ENCODE measurements around the gene FMNL2.
A peak's percentile ranks its signal among the peaks of the same experiment; 100 is the strongest.

Gene FMNL2

DNA sequence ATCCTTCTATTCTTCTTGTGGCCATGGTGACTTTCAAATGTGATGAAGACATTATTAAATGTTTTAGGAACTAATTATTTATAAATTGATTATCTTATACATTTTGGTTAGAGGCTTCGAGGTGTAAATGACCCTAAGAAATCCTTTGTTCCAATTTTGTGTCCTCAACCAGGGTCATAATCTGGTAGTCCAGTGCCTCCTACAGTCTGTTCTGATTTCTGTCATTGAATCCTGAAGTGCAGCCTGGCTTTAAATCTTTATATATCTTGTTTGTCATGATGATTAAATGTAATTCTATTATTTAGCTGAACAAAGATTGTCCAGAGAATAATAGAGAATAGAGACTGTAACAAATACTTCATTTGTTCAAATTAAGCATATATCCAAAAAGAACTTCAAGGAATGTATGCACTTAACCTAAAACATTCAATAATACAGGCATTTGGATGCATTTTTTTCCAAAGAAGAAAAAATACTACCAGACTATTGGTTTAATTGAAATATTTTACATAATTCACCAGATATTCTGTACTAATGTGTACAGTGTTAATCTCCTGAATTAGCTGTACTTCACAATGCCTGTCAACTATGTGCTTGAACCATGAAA is 292.5 kb downstream of the FMNL2 start:
- ChIA-PET POLR2A (no interaction called here), CTCF (interaction anchor here (1.2 kb wide), 1 partner anchor 143 kb away, joined by 3 read pairs; no protein-coding TSS in a partner anchor)
- peak; percentile 20 for DNase-seq (ENCODE audit: extremely low spot score)
- TF ChIP-seq SP1 (IDR thresholded peaks at IDR 0.05) = no peak
- TF ChIP-seq TARDBP (IDR thresholded peaks at IDR 0.05) = no peak
- no peak for TF ChIP-seq ELF4 (IDR thresholded peaks at IDR 0.05)
- no peak for TF ChIP-seq NFRKB (IDR thresholded peaks at IDR 0.05)
- TF ChIP-seq, protein P1, sequence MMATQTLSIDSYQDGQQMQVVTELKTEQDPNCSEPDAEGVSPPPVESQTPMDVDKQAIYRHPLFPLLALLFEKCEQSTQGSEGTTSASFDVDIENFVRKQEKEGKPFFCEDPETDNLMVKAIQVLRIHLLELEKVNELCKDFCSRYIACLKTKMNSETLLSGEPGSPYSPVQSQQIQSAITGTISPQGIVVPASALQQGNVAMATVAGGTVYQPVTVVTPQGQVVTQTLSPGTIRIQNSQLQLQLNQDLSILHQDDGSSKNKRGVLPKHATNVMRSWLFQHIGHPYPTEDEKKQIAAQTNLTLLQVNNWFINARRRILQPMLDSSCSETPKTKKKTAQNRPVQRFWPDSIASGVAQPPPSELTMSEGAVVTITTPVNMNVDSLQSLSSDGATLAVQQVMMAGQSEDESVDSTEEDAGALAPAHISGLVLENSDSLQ (IDR thresholded peaks at IDR 0.05) = no peak
- no peak for TF ChIP-seq FOXA1 (IDR thresholded peaks at IDR 0.05)
- no peak for TF ChIP-seq FOXM1 (IDR thresholded peaks at IDR 0.05; ENCODE audit: borderline replicate concordance)
- no peak for TF ChIP-seq BHLHE40 (IDR thresholded peaks at IDR 0.05; ENCODE audit: borderline replicate concordance)
- no peak for TF ChIP-seq FOXK2 (IDR thresholded peaks at IDR 0.05)

DNA sequence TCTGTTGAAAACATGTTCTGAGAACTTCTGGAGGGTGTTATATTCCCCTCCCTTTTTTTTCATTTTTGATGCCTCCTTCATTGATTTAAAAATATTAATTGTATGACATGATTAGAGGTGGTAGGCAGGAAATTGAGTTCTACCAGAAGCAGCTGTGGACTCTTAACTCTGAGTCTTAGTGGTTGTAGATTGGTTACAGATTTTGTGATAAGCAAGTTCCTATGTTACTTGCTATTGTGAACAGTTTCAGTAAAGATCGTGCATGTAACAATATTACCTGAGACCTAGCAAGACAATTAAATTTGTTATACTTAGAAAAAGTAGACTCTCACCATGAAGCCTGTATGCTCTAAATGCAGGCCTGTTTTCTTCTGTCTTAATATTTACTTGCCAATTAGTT is 294.2 kb downstream of the FMNL2 start:
- ChIA-PET POLR2A (no interaction called here), CTCF (no interaction called here)
- DNase-seq (ENCODE audit: extremely low spot score) = no peak
- TF ChIP-seq FOXM1 (IDR thresholded peaks at IDR 0.05; ENCODE audit: borderline replicate concordance) (no peak), SP1 (IDR thresholded peaks at IDR 0.05) (no peak), FOXA1 (IDR thresholded peaks at IDR 0.05) (no peak), CTBP1 (IDR thresholded peaks at IDR 0.05; ENCODE audit: borderline replicate concordance) (no peak), FOXK2 (IDR thresholded peaks at IDR 0.05) (no peak), ZNF384 (IDR thresholded peaks at IDR 0.05) (no peak), NFRKB (IDR thresholded peaks at IDR 0.05) (no peak), LEF1 (IDR thresholded peaks at IDR 0.05; ENCODE audit: borderline replicate concordance) (no peak), SUZ12 (IDR thresholded peaks at IDR 0.05) (no peak), L3MBTL2 (conservative IDR thresholded peaks at IDR 0.05) (no peak), HDGF (IDR thresholded peaks at IDR 0.05; ENCODE audit: borderline replicate concordance) (no peak), TARDBP (IDR thresholded peaks at IDR 0.05) (no peak), ARNT (IDR thresholded peaks at IDR 0.05) (no peak), BHLHE40 (IDR thresholded peaks at IDR 0.05; ENCODE audit: borderline replicate concordance) (no peak)
- TF ChIP-seq, protein P1 (IDR thresholded peaks at IDR 0.05) = no peak

DNA sequence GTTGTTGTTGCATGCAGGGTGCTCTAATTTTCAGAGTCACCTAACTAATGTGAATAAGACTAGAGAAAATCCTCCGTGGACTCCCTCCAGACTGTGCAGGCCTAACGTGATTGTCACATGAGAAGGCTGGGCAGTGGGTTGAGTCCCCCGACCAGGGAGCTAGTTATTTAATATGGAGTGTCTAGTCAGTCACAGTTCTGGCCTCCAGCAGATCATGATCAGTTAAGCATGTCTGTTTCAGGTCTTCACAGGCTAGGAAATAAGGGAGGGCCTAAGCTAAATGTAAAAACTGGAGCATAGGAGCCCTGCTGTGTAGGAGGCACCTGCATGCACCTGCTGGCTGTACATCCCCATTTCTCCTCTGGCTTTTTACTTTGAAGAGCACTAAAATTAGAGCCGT is 295.5 kb downstream of the FMNL2 start:
- ChIA-PET CTCF (no interaction called here), POLR2A (interaction anchor here (1.1 kb wide), 1 partner anchor 41 kb away, joined by 3 read pairs; no protein-coding TSS in a partner anchor)
- no peak for TF ChIP-seq ZNF384 (IDR thresholded peaks at IDR 0.05)
- no peak for TF ChIP-seq SP1 (IDR thresholded peaks at IDR 0.05)
- no peak for TF ChIP-seq CTBP1 (IDR thresholded peaks at IDR 0.05; ENCODE audit: borderline replicate concordance)
- no peak for TF ChIP-seq FOXA1 (IDR thresholded peaks at IDR 0.05)
- TF ChIP-seq BHLHE40 (IDR thresholded peaks at IDR 0.05; ENCODE audit: borderline replicate concordance) = no peak
- TF ChIP-seq ELF4 (IDR thresholded peaks at IDR 0.05) = no peak
- TF ChIP-seq L3MBTL2 (conservative IDR thresholded peaks at IDR 0.05) = no peak
- no peak for TF ChIP-seq SUZ12 (IDR thresholded peaks at IDR 0.05)
- no peak for TF ChIP-seq TARDBP (IDR thresholded peaks at IDR 0.05)
- TF ChIP-seq, protein P1 (IDR thresholded peaks at IDR 0.05) = no peak
- no peak for TF ChIP-seq ARNT (IDR thresholded peaks at IDR 0.05)
- TF ChIP-seq FOXK2 (IDR thresholded peaks at IDR 0.05) = no peak
- DNase-seq (ENCODE audit: extremely low spot score) = no peak

DNA sequence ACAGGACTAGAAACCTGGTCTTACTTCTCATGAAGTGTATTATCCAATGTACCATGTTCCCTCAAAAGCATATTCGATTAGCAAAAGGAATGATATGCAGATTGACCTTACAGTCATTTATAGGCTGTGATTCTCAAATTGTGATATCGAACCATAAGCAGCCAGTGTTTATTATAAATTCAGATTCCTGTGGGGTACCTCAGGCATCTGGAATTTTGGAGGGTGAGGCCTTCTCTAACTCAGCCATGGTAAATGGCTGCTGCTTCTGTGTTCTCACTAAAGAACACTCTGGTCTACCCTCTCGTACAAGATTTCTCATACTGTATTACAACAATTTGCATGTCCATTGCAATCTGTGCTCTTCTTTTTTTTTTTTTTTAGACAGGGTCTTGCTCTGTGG is 297.8 kb downstream of the FMNL2 start:
- ChIA-PET CTCF (no interaction called here), POLR2A (no interaction called here)
- TF ChIP-seq ELF4 (IDR thresholded peaks at IDR 0.05) (no peak), L3MBTL2 (conservative IDR thresholded peaks at IDR 0.05) (no peak), FOXA1 (IDR thresholded peaks at IDR 0.05) (no peak), NFRKB (IDR thresholded peaks at IDR 0.05) (no peak), ZNF384 (IDR thresholded peaks at IDR 0.05) (no peak), TARDBP (IDR thresholded peaks at IDR 0.05) (no peak), LEF1 (IDR thresholded peaks at IDR 0.05; ENCODE audit: borderline replicate concordance) (no peak), ARNT (IDR thresholded peaks at IDR 0.05) (no peak), BHLHE40 (IDR thresholded peaks at IDR 0.05; ENCODE audit: borderline replicate concordance) (no peak), FOXM1 (IDR thresholded peaks at IDR 0.05; ENCODE audit: borderline replicate concordance) (no peak), FOXK2 (IDR thresholded peaks at IDR 0.05) (no peak), SP1 (IDR thresholded peaks at IDR 0.05) (no peak), SUZ12 (IDR thresholded peaks at IDR 0.05) (no peak), HDGF (IDR thresholded peaks at IDR 0.05; ENCODE audit: borderline replicate concordance) (no peak), CTBP1 (IDR thresholded peaks at IDR 0.05; ENCODE audit: borderline replicate concordance) (no peak)
- TF ChIP-seq, protein P1 (IDR thresholded peaks at IDR 0.05) = no peak
- DNase-seq (ENCODE audit: extremely low spot score) = no peak

DNA sequence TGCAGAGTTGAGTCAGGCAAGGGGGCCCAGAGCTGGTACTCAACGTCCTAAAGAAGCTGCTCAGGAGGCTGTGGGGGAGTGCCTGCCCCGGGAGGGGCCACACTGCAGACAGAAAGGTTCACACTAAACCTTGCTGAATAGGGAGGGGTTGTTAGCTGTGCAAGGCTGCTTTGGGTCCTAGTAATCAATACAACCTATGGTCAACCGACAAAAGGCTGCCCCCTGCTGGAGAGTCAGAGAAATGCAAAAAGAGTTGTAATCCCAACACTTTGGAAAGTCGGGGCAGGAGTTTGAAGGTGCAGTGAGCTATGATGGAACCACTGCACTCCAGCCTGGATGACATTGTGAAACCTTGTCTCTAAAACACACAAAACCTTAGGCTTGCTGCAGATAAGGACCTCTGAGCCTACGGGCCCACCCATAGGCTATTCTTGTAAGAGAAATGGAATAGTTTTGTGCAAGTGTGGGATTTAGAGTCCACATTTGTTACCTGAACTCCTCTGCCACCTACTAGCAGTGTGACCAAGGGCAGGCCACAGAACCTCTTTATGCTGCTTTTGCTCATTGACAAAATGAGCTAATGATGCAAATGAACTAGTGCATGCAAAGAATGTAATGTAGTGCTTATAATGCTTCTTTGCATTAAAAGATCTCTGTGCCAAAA is 300.8 kb downstream of the FMNL2 start:
- ChIA-PET CTCF (interaction anchor here (0.5 to 2.2 kb wide), 16 partner anchors 9 to 468 kb away, joined by 3 to 10 read pairs (median 4); partner anchors contain the start of gene STAM2), POLR2A (interaction anchor here (2.1 kb wide), 1 partner anchor 460 kb away, joined by 9 read pairs; the partner anchor contains the start of gene STAM2)
- DNase-seq (ENCODE audit: extremely low spot score) = peak; percentile 75
- no peak for TF ChIP-seq LEF1 (IDR thresholded peaks at IDR 0.05; ENCODE audit: borderline replicate concordance)
- TF ChIP-seq L3MBTL2 (conservative IDR thresholded peaks at IDR 0.05) = no peak
- no peak for TF ChIP-seq ARNT (IDR thresholded peaks at IDR 0.05)
- TF ChIP-seq TARDBP (IDR thresholded peaks at IDR 0.05) = no peak
- TF ChIP-seq SP1 (IDR thresholded peaks at IDR 0.05) = no peak
- TF ChIP-seq FOXA1 (IDR thresholded peaks at IDR 0.05) = no peak
- TF ChIP-seq FOXK2 (IDR thresholded peaks at IDR 0.05) = no peak

Measured in HEK293T (cell line).